ENCODE data around the gene PPM1D.

Gene PPM1D

DNA sequence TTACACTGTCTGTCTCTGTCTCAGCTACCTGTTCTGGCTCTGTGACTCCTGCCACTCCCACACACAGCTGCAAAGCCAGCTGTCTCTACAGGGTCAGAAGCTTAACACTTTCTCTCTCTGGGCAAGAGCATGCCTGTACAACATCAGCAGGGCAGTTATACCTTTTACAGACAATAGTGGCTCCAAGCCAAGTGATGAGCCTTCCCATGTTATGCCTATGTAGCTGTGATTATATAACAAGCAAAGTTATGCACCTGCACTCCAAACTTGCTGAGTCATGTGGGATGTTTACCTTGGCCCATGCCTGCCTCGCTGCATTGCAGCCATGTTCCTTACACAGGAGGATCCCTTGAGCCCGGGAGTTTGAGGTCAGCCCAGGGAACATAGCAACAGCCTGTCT lies 42.2 kb upstream of the PPM1D start:
- Histone ChIP-seq H3K27me3 (ENCODE audit: insufficient read depth, poor library complexity, severe bottlenecking) (no peaks in the 10 kb centered on the region), H3K27ac (replicated peaks) (no peak overlapping the region), H3K4me3 (replicated peaks; ENCODE audit: insufficient read depth, low read length) (no peak overlapping the region)
- no peak for DNase-seq (ENCODE audit: low read depth in 1 of 2, low spot score in 1 of 2)
- TF ChIP-seq SPI1 (IDR thresholded peaks at IDR 0.05; ENCODE audit: borderline replicate concordance, low read depth) = no peak
- no peak for TF ChIP-seq GABPA (IDR thresholded peaks at IDR 0.05; ENCODE audit: low read depth)
- TF ChIP-seq CTCF (IDR thresholded peaks at IDR 0.05; ENCODE audit: insufficient read depth, low read length) = no peak
- no peak for TF ChIP-seq POLR2AphosphoS5 (IDR thresholded peaks at IDR 0.05; ENCODE audit: low read depth)
- TF ChIP-seq REST (IDR thresholded peaks at IDR 0.05; ENCODE audit: insufficient replicate concordance, low read depth) = no peak

DNA sequence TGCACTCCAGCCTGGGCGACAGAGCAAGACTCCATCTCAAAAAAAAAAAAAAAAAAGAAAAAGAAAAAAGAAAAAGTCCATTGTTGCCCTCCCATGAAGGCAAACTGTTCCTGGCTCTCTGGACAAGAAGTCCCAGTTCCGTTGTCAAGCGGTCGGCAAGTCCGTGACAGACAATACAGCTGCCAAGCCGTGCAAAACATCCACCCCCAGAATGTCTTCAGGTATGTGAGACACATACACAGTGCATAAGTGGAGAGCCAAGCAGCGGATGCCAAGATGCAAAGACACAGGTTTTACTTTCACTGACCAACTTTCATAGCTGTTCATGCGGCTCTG lies 40.4 kb upstream of the PPM1D start:
- Histone ChIP-seq H3K27ac (replicated peaks) (no peak overlapping the region), H3K4me3 (replicated peaks; ENCODE audit: insufficient read depth, low read length) (no peak overlapping the region), H3K27me3 (ENCODE audit: insufficient read depth, poor library complexity, severe bottlenecking) (no peaks in the 10 kb centered on the region)
- no peak for DNase-seq (ENCODE audit: low read depth in 1 of 2, low spot score in 1 of 2)
- no peak for TF ChIP-seq REST (IDR thresholded peaks at IDR 0.05; ENCODE audit: insufficient replicate concordance, low read depth)
- no peak for TF ChIP-seq CTCF (IDR thresholded peaks at IDR 0.05; ENCODE audit: insufficient read depth, low read length)

DNA sequence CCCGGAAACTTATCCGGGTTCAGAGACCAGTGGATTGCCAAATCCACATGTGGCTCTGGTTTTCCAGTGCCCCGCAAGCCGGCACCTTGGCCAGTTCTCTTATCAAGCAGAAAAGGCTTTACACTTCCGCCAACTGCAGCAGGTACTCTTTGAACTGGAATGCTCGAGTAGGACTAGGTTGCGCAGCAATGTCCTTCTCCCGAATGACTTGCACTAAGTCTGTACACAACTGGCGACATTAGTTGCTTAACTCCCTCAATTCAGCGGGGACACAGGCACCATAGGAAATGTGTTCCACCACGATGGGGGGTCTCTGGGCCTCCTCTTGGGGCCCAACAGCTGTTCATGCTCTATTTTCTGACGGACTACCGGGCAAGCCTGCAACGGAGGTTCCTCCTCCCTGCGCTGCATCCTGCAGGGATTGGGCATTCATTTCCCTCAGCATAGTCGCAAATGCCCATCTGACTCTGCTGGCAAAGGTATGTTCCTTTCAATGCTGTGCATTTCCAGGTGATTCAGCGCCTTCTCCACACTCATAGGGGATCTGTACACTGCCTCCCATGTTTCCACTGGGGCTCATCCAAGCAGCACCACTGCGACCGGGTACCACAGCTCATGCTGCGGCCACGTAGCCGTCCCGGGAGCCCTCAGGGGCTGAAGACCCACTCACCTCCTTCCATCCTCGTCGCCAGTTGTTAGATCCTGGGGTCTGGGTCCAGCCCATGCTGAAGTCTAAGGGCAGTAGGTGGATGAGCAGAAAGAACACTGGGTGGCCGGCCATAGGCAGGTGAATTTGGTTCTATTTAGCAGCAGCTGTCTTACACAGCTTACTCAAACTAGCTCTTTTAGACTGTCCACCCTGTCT lies 39.8 kb upstream of the PPM1D start:
- H3K4me3 ChIP-seq (replicated peaks; ENCODE audit: insufficient read depth, low read length) = no peak overlapping the region
- no peak overlapping the region for H3K27ac ChIP-seq (replicated peaks)
- DNase-seq (ENCODE audit: low read depth in 1 of 2, low spot score in 1 of 2) = no peak
- TF ChIP-seq SPI1 (IDR thresholded peaks at IDR 0.05; ENCODE audit: borderline replicate concordance, low read depth) = no peak
- TF ChIP-seq REST (IDR thresholded peaks at IDR 0.05; ENCODE audit: insufficient replicate concordance, low read depth) = no peak
- TF ChIP-seq POLR2AphosphoS5 (IDR thresholded peaks at IDR 0.05; ENCODE audit: low read depth) = no peak
- TF ChIP-seq CTCF (IDR thresholded peaks at IDR 0.05; ENCODE audit: insufficient read depth, low read length) = no peak
- no peak for TF ChIP-seq GABPA (IDR thresholded peaks at IDR 0.05; ENCODE audit: low read depth)
- H3K27me3 ChIP-seq (ENCODE audit: insufficient read depth, poor library complexity, severe bottlenecking) = no peaks in the 10 kb centered on the region
